Measurements from ENCODE around the gene WAC. TPM values are rescaled to one million over a fixed set of nuclear protein-coding genes. Genes with fewer than 3 reads are reported as not detected.
"Not testable (repeated sequence)": the region's sequence is repeated elsewhere in the genome, so short reads cannot be mapped to it uniquely, and the experiment has no call there.

The WAC gene
- 111 and 114 TPM in 2 replicates for total RNA-seq (2014; rRNA removed; shearing (Covaris generic))
- total RNA-seq (2022) = 121 and 137 TPM in 2 replicates
- Bru-seq, nascent RNA = percentile 98 among the genes with signal in this experiment
- BruChase-seq, experiment 1, labeled RNA remaining after a 6-hour chase = percentile 96 among the genes with signal in this experiment
- percentile 95 among the genes with signal in this experiment for BruChase-seq, experiment 2, labeled RNA remaining after a 2-hour chase
- long read RNA-seq, full-length matches to known transcripts = 46 of 85 reads
- long read RNA-seq, partial matches to known transcripts = 14 of 85 reads
- long read RNA-seq, other reads (novel, unspliced or antisense) = 25 of 85 reads

- POLR2A ChIA-PET = interaction anchor here (0.5 to 1.6 kb wide), 5 partner anchors 15 to 949 kb away, joined by 3 to 7 read pairs (median 3); no protein-coding TSS in a partner anchor
- Histone ChIP-seq H3K9me3 (ENCODE audit: low read length) (no peaks in the 10 kb centered on the region), H3K9me2 (ENCODE audit: insufficient read depth, low read length) (no peaks in the 10 kb centered on the region), H2AFZ (ENCODE audit: low read length) (peak within 1 kb of the TSS; percentile 46), H3K36me3 (ENCODE audit: insufficient read depth, low read length) (peaks cover 65% of the 10 kb centered on the region), H3K27ac (ENCODE audit: low read depth, low read length, poor library complexity, severe bottlenecking) (peak within 1 kb of the TSS; percentile 85), H3K4me3 (ENCODE audit: low read depth, low read length, poor library complexity, severe bottlenecking) (peak within 1 kb of the TSS; percentile 100), H3K79me2 (ENCODE audit: insufficient read depth, low read depth, low read length) (peaks cover 63% of the 10 kb centered on the region), H4K20me1 (ENCODE audit: insufficient read depth, low read length) (peaks cover 37% of the 10 kb centered on the region), H3K4me1 (ENCODE audit: insufficient read depth, low read length, poor library complexity, severe bottlenecking) (peaks cover 45% of the 10 kb centered on the region), H3K4me2 (ENCODE audit: low read length) (peak within 1 kb of the TSS; percentile 96)
- CTCF ChIA-PET (ENCODE audit: unreplicated experiment) = interaction anchor here (0.7 kb wide), 1 partner anchor 203 kb away, joined by 3 read pairs; no protein-coding TSS in a partner anchor
- peak; percentile 95 for DNase-seq (ENCODE audit: low spot score)
- no TSS peak for BruUV-seq (replicated peaks)
- intact Hi-C loops (cut with micrococcal nuclease; ENCODE audit: unreplicated experiment) = loop anchor here (2.0 to 5.0 kb wide), 3 partner anchors 200 to 1290 kb away; partner anchors contain the start of gene ACBD5
- TF ChIP-seq EZH2phosphoT487 (IDR thresholded peaks at IDR 0.05; ENCODE audit: borderline replicate concordance, low read depth, low read length) (no peak), CTCF (conservative IDR thresholded peaks at IDR 0.05; ENCODE audit: low read length) (no peak)
Observed at GRCh38 chr10:28532337-28533185, at the start of gene WAC. Gene WAC, plus strand, starts transcription at chr10:28533118. Its CDS starts 462 bp downstream, at chr10:28533580.

GRCh38 chr10:28489206-28489605, 43.7 kb upstream of the WAC start:
- ChIA-PET CTCF (ENCODE audit: unreplicated experiment) (no interaction called here), POLR2A (no interaction called here)
- H3K27ac ChIP-seq (ENCODE audit: low read depth, low read length, poor library complexity, severe bottlenecking) = no peak overlapping the region
- no peaks in the 10 kb centered on the region for H3K36me3 ChIP-seq (ENCODE audit: insufficient read depth, low read length)
- BruUV-seq (replicated peaks) = no TSS peak
- H2AFZ ChIP-seq (ENCODE audit: low read length) = no peak overlapping the region
- no peaks in the 10 kb centered on the region for H4K20me1 ChIP-seq (ENCODE audit: insufficient read depth, low read length)
- no peaks in the 10 kb centered on the region for H3K9me2 ChIP-seq (ENCODE audit: insufficient read depth, low read length)
- intact Hi-C loops (cut with micrococcal nuclease; ENCODE audit: unreplicated experiment) = no loop called here
- H3K9me3 ChIP-seq (ENCODE audit: low read length) = no peaks in the 10 kb centered on the region
- no peaks in the 10 kb centered on the region for H3K4me1 ChIP-seq (ENCODE audit: insufficient read depth, low read length, poor library complexity, severe bottlenecking)
- DNase-seq (ENCODE audit: low spot score) = no peak
- TF ChIP-seq EZH2phosphoT487 (IDR thresholded peaks at IDR 0.05; ENCODE audit: borderline replicate concordance, low read depth, low read length) (no peak), CTCF (conservative IDR thresholded peaks at IDR 0.05; ENCODE audit: low read length) (no peak)
- H3K4me3 ChIP-seq (ENCODE audit: low read depth, low read length, poor library complexity, severe bottlenecking) = no peak overlapping the region
- no peak overlapping the region for H3K4me2 ChIP-seq (ENCODE audit: low read length)
- no peaks in the 10 kb centered on the region for H3K79me2 ChIP-seq (ENCODE audit: insufficient read depth, low read depth, low read length)

GRCh38 chr10:28490256-28490865, 42.6 kb upstream of the WAC start:
- H3K9me2 ChIP-seq (ENCODE audit: insufficient read depth, low read length); H3K4me1 ChIP-seq (ENCODE audit: insufficient read depth, low read length, poor library complexity, severe bottlenecking); BruUV-seq (replicated peaks); H3K4me2 ChIP-seq (ENCODE audit: low read length); H3K27ac ChIP-seq (ENCODE audit: low read depth, low read length, poor library complexity, severe bottlenecking); intact Hi-C loops (cut with micrococcal nuclease; ENCODE audit: unreplicated experiment); H4K20me1 ChIP-seq (ENCODE audit: insufficient read depth, low read length); H3K9me3 ChIP-seq (ENCODE audit: low read length); H2AFZ ChIP-seq (ENCODE audit: low read length); CTCF ChIA-PET (ENCODE audit: unreplicated experiment); H3K79me2 ChIP-seq (ENCODE audit: insufficient read depth, low read depth, low read length); DNase-seq (ENCODE audit: low spot score); H3K4me3 ChIP-seq (ENCODE audit: low read depth, low read length, poor library complexity, severe bottlenecking); H3K36me3 ChIP-seq (ENCODE audit: insufficient read depth, low read length): not testable (repeated sequence)
- POLR2A ChIA-PET = interaction anchor here (0.6 to 0.7 kb wide), 2 partner anchors 353 to 1583 kb away, joined by 3 read pairs; no protein-coding TSS in a partner anchor
